Fibroblast of villous mesenchyme (primary cell): ENCODE measurements around the gene BICD1. TPM values are rescaled to one million over a fixed set of nuclear protein-coding genes. Genes with fewer than 3 reads are reported as not detected.

ENCODE experiments used
- DNase-seq: peaks from one replicate; pipeline ENCODE4 v3.0.0-alpha.2; 2010; ENCODE audit warnings: low read depth
- H3K4me3 ChIP-seq: 2 replicates; pipeline ENCODE4 v1.5.1; 2011; ENCODE audit warnings: low read depth, mild to moderate bottlenecking, low read length
- CTCF ChIP-seq: IDR thresholded peaks from 2 replicates; pipeline ENCODE4 v1.5.1; 2012; ENCODE audit warnings: low read depth, mild to moderate bottlenecking, low read length; ENCODE audit not compliant: insufficient read depth
- total RNA-seq: library from RNA; depleted of rRNA; stranded (reverse); fragments of >200 nt; gene quantifications from 2 replicates; pipeline ENCODE4 v1.2.3, GENCODE V29; 2012

The BICD1 gene
- total RNA-seq, 1 donor: 24.6 TPM

GRCh38 chr12:32069731-32070130 lies 36.9 kb upstream of the BICD1 start:
- no peak overlapping the region for H3K4me3 ChIP-seq
- TF ChIP-seq CTCF: no peak
- DNase-seq: no peak

- H3K4me3 ChIP-seq: no peak overlapping the region
- DNase-seq: peak; percentile 7
- TF ChIP-seq CTCF: no peak
Measured at GRCh38 chr12:32070370-32070769, 36.3 kb upstream of the BICD1 start.

GRCh38 chr12:32072102-32072501 lies 34.5 kb upstream of the BICD1 start:
- DNase-seq: no peak
- no peak for TF ChIP-seq CTCF
- no peak overlapping the region for H3K4me3 ChIP-seq

- no peak for DNase-seq
- TF ChIP-seq CTCF: no peak
- no peak overlapping the region for H3K4me3 ChIP-seq
Measured at GRCh38 chr12:32074432-32074831, 32.2 kb upstream of the BICD1 start.

GRCh38 chr12:32076941-32077340 lies 29.7 kb upstream of the BICD1 start:
- TF ChIP-seq CTCF: no peak
- no peak overlapping the region for H3K4me3 ChIP-seq
- DNase-seq: no peak

GRCh38 chr12:32080435-32080834 lies 26.2 kb upstream of the BICD1 start:
- no peak for TF ChIP-seq CTCF
- H3K4me3 ChIP-seq: no peak overlapping the region
- no peak for DNase-seq

- peak; percentile 72 for DNase-seq
Measured at GRCh38 chr12:32083489-32083888, 23.2 kb upstream of the BICD1 start.

More at GRCh38 chr12:32083489-32083888, 23.2 kb upstream of the BICD1 start:
- H3K4me3 ChIP-seq: no peak overlapping the region
- no peak for TF ChIP-seq CTCF
